GM12878 (cell line): ENCODE measurements around the gene RSPO3. TPM values are rescaled to one million over a fixed set of nuclear protein-coding genes. Genes with fewer than 3 reads are reported as not detected.

Experiments
- ATF2 ChIP-seq: IDR thresholded peaks from 2 replicates; pipeline ENCODE4 v1.6.1; 2012; ENCODE audit warnings: low read length, inconsistent platforms
- BCL3 ChIP-seq: IDR thresholded peaks from 2 replicates; pipeline ENCODE4 v1.6.1; 2011; ENCODE audit warnings: borderline replicate concordance, low read depth, mild to moderate bottlenecking, moderate library complexity, low read length; ENCODE audit not compliant: insufficient read depth, poor library complexity, severe bottlenecking
- CEBPZ ChIP-seq: fragments of 150-350 bp; IDR thresholded peaks from 2 replicates; pipeline ENCODE4 v1.6.1; 2016; ENCODE audit warnings: low read depth, low read length
- HDAC6 ChIP-seq: fragments of 200-600 bp; sonication (generic); IDR thresholded peaks from one replicate; pipeline ENCODE4 v1.8.0; 2017; ENCODE audit warnings: antibody characterized with exemption; ENCODE audit not compliant: unreplicated experiment
- IRF3 ChIP-seq: fragments of 450-650 bp; IDR thresholded peaks from 2 replicates; pipeline ENCODE4 v1.6.1; 2014; ENCODE audit warnings: mild to moderate bottlenecking
- JUND ChIP-seq: IDR thresholded peaks from 2 replicates; pipeline ENCODE4 v1.6.1; 2012; ENCODE audit warnings: low read depth, mild to moderate bottlenecking, low read length, improper control_type of control experiment, moderate library complexity
- TCF3 ChIP-seq: IDR thresholded peaks from 2 replicates; pipeline ENCODE4 v1.6.1; 2012; ENCODE audit warnings: low read depth, mild to moderate bottlenecking, low read length, borderline replicate concordance; ENCODE audit not compliant: insufficient read depth
- ZNF217 ChIP-seq: fragments of 450-650 bp; IDR thresholded peaks from 2 replicates; pipeline ENCODE4 v1.6.1; 2017; ENCODE audit warnings: antibody characterized with exemption, mild to moderate bottlenecking
- ZNF24 ChIP-seq: fragments of 450-650 bp; IDR thresholded peaks from 2 replicates; pipeline ENCODE4 v1.6.1; 2017; ENCODE audit warnings: antibody characterized with exemption, mild to moderate bottlenecking
- polyA plus RNA-seq, 11 experiments: library from polyadenylated mRNA; depleted of rRNA in 4 of 11; unstranded in 6 of 11; stranded (reverse) in 5 of 11; fragments of >200 nt; fragmentation: Nextera tagmentation in 4 of 11; fragmentation: Illumina TruSeq in 1 of 11; extraction: Ambion mirVana in 4 of 11; extraction: Trizol in 1 of 11; gene quantifications; 1 replicate in 1 of 11; 2 replicates in 10 of 11; pipeline versions ENCODE4 v1.2.1 to v1.2.3, GENCODE V29; 2011 to 2016; ENCODE audit warnings: inconsistent platforms in 2 of 11, missing spikeins in 2 of 11, low read depth in 1 of 11
- total RNA-seq, 4 experiments: library from RNA; depleted of rRNA in 3 of 4; stranded (reverse); fragments of >200 nt in 3 of 4; fragmentation: Illumina TruSeq in 1 of 4; extraction: Trizol in 1 of 4; gene quantifications; 2 replicates each; pipeline versions ENCODE4 v1.2.1 to v1.2.3, GENCODE V29; 2013 to 2021

The RSPO3 gene
- total and polyA plus RNA-seq, 10 of the 15 experiments (the other 5 are each of a cell fraction or from before 2014, with no cell fraction given), result 0.16 TPM; not detected in 9

- no peak for TF ChIP-seq BCL3
- TF ChIP-seq CEBPZ, result no peak
- no peak for TF ChIP-seq ATF2
- TF ChIP-seq HDAC6, result no peak
- TF ChIP-seq ZNF24, result no peak
- no peak for TF ChIP-seq JUND
- TF ChIP-seq ZNF217, result no peak
- TF ChIP-seq TCF3, result no peak
- TF ChIP-seq IRF3, result no peak
Observed at GRCh38 chr6:127207591-127208120, 89.2 kb downstream of the RSPO3 start (continued).
